GM19193 (cell line): ENCODE data around the gene PDE4D.

Experiments
- POLR2A ChIP-seq: IDR thresholded peaks from 4 replicates; pipeline ENCODE4 v1.6.1; 2011; ENCODE audit not compliant: insufficient read depth, insufficient read length; ENCODE audit errors: extremely low read depth

The PDE4D gene

DNA sequence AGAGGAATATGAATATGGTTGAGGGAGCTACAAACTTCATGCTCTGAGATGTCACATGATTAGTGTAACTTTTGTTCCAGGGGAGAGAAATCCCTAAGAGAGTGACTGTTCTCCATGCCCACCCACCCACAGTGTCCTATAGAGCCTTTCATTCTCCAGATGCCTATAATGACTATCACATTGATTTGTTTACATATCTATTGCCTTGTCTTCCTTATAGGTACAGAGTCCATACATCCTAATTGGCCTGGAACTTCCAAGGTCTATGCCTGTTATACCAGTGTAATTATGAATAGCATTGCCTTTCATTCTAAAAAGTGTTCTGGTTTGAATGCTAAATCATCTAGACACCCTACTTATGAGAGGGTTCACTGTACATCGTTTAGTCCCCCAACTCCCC lies 835.3 kb downstream of the PDE4D start:
- TF ChIP-seq POLR2A, result no peak

DNA sequence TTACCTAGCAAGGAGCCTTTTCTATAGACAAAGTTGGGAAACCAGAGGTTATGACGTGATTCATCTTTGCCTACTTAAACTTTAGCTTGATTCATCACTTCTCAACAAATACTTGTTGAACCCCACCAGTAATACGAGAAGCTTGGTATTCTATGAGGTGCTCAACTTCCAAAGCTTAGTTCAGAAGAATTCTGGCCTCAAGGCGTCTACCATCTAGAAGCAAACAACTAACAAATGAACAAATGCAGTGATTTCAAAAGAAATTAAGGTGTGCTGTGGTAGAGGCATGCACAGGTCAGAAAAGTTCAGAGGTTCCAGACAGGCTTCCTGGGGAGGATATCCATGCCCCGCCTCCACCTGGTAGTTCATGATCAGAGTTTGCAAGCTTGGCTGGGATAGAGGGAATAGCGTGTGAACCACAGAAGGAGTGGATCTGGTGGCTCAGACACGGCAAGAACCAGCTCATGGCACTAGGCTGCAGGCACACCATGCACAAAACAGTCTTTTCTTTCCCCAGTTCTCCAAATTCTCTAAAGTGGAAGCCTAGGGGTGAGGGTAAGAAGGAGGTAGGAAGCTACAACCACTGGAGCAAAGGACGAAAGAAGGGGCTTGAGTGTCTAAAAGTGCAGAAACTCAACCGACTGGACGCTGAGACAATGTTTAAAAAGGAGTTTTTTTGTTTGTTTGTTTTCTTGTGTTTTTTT lies 837.6 kb downstream of the PDE4D start:
- no peak for TF ChIP-seq POLR2A

DNA sequence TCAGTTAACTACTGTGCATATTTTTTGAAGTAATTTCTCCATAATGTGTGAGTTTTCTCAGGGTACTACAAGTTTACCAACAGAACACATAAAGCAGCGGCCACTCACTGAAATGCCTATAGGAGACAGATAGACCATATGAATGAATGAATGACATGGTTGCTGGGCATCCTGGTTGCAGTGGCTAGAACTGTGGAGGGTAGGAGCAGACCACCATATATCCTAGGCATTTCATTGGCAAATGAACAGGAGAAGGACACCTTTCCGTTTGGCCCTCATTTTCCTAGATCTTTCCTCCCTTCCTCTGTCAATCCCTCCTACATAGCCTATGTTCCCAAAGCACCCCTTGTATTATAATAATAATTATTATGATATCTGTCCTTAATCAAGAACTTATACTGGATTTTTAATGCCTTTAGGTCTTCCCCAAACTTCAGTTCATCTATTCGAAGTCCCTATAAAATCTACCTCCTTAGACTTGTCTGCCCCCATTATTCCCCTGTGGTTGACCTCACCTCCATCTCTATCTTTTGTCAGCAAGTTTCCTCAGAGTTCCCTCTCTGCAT lies 838.5 kb downstream of the PDE4D start:
- TF ChIP-seq POLR2A, result no peak

DNA sequence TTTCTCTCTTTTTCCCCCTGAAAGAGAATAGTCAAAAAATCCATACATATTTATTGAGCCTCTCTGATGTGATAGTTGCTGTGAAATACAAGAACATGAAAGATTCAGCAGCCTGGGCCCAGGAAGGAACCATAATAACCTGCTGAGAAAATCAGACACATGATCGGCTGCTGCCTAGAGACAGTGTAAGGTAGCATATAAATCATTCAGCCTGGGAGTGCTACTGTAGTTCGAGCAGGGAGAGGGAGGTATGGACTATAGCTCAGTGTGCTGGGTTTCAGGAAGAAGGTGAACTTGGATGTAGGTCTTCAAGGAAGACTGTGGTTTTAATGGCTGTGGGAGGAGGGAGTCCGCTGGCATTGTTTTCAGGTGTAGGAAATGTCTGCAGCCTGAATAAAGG lies 841.6 kb downstream of the PDE4D start:
- TF ChIP-seq POLR2A, result no peak

DNA sequence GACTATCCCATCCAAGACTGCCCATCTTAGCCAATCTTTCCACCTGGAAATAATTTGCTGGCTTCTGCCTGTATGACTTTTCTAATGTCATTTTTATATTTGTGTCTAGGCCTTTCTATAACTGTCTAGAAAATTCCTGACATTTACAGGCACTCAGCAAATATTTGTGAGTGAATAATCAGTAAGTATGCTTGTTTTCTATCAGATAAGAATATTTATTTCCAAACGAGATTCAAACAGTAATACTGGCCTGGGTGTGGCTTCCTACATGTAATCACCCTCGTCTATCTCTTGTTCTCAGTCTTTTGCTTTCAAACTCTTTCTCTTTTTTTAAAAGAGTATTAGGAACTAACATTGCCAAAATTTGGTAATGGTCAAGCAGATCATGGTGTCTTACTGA lies 844.4 kb downstream of the PDE4D start:
- no peak for TF ChIP-seq POLR2A

DNA sequence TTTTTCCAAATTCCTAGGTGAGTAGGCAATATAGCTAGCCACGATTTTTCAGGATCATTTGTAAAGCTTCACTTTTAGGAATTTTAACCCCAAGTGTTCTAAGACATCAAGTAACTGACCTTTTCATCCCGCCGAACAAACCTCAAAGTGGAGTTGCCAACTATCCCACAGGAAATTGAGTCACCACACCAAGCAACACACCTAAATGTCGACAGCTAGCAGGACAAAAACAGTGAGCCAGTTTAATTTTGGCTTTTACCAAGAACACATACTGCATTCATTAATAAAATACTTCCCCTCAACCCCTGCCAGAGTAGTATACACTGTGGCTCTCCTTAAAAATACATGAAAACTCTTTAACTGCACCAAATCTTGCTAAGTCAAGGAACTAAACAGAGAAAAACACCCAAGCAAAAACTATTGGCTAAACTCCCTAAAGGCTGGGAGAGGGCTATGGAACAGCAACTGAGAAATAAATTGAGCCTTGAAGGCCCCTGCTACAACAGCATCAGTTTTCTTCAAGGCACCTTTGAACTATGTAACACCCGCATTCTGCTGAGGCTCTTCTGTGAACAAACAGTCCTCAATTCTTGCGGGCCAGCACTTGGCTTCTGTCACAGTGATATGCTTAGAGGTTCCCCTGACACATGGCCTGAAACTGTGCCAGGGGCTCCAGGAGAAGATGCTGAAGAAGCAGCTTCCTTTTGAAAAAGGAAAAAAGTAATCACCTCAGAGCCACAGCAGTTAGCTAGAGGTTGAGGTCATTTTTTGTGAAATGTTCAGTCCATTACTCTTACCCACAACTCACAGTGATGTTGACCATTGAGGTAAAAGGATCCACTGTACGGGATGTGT lies 851.1 kb downstream of the PDE4D start:
- no peak for TF ChIP-seq POLR2A

DNA sequence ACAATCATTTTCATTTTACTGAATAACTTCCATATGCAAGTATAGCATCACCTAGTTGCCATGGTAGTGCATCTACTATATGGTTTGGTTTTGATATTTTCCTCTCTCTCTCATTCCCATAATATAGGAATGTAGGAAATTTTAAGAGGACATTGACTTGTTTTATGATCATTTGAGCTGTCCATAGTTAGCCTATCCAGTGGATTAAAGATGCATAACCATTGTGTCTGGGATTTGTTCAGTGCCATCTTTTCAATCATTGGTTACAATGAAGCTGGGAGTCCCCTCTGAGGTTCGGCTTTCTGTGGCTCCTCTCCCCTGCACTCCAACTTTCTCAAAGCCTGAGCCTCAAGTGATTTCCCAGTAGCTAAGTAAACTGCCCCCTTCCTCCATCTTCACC lies 852.2 kb downstream of the PDE4D start:
- no peak for TF ChIP-seq POLR2A

DNA sequence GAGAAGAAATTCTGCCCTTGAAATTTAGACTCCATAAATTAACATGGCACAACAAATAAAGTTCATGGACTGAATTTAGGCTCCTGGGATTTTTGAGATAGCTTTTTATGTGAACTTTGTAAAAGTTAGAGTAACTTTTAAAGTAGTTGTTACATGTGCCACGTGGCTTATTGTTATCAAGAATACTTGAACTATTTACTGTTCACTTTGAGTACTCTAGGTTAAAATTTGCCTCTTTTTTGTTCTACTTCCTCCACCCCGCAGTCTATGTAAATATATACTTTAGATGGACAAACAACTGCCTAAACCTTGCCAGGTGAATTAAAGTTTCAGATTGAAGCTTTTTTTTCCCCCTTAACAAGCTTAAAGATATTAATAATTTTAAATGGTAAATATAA lies 852.7 kb downstream of the PDE4D start:
- no peak for TF ChIP-seq POLR2A

DNA sequence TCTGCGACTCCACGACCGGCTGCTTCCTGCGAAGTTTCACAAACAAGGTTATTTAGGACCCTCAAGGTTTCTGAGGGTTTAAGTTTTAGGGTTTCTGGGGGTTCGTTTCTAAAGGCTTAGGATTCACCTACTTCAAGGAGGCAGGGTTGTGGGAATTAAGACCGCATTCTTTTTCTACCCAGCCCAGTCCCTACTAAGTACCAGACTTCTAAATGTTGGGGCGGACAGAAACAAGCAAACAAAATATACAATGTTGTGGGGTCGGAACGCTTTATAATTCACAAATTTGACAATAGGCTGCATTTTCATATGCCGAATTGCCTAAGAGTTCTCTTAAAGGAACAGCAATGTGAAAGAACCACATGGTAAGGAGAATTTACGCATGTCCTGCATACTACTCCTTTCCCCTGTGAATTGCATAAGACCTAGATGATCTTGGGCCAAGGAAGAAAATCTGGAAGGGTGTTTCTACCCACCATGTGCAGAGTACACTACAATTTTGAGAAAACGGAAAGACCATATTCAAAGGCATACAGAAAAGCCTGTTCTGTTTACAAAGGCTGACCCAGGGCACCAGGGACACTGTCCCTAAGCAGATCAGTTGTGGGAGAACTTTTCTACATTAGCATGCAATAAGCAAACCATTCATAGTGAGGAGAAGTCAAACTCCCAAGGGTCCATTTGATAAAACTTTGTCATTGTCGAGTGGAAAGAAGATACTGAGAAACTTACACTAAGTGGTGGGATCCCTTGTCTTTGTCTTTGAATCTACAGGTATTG lies 853.3 kb downstream of the PDE4D start:
- TF ChIP-seq POLR2A, result no peak

DNA sequence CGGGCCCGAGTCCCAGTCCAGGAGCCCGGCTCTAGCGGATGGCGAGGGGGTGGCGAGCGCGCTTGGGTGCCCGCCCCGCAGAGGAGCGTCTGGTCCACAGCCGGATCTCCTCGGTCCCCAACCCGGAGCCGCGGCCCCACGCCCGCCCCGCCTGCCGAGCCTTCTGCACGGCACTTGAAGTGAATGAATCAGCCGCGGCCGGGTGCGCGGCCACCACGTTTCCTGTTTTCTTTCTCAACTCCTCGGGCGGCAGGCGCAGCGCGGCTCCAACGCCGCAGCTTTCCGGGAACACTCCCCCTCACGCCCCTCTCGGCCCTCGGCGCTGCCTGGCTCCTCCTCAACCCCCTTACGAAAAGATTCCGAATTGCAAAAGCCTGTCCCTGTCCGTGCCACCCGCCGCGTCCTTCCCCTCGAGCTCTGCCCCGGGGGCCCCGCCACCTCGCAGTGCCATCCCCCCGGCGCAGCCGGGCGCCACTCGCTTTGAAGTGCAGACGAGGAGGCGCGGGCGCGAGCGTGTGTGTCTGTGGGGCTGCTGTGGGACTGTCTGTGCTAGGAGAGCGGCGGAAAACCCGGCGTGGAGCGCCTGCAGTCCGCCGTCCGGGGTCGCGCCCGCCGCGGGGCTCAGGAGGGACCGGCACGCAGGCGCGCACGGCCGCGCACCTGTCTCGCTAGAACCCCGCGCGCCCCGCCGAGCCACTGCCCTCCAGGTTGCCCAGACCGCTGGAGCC lies 854.1 kb downstream of the PDE4D start:
- no peak for TF ChIP-seq POLR2A

DNA sequence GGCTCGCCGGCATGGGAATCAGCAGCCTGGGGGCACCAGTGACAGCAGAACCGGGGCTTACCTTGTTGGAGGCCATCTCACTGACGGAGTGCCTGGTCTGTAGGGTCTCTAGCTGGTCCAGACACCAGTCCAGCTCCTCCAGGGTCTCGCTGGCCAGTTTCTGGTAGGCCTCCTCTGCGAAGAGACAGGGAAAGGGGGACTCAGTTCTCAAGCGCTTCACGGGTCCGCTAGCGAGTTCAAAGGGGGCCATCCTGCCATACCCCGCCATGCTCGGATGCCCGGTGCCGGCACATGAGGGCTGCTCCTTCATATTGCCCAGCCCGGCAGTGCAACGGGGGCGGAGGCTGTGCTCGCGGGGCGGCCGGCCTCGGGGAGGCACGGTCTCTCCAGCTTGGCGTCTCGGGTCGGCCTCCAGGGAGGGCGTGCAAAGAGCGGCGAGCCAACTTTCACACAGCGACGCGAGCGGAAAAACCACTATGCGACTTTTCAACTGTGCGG lies 854.7 kb downstream of the PDE4D start:
- no peak for TF ChIP-seq POLR2A

DNA sequence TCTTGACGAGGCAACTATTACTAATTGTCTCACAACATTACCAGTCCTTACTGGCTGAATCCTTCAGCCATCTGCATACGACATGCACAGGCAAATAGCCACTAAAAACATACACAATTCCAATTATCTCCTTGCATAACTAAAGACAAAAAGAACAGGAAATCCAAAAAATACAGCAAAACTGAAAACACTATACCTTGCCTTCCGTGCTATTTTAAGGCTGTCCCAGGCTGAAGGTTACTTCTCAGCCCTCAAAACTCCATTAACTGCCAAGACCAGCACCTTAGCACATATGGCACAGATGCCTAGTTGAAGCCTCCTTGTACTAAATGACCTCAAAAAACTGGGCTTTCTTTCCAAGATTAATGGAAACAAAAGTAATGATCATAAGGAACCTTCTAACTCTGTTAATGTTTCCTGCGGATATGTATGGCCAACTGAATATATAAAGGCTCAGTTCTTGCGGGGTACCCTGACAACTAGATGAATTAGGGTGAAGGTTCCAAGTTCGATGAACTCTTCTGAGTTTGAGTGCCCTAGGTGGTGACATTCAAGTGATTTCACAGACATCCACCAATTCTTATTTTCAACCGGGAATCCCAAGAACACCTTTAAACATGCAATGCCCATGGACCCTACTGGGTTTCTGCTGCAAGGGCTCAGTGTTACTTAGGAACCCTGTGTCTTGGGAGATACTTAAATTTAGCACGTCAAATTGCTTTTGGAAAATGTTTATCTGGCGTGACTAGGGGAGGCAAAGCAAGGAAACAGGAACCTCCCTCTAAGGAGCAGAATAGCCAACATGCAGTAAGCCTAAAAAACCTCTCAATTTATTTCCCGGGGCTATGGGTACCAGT lies 855.4 kb downstream of the PDE4D start:
- no peak for TF ChIP-seq POLR2A

DNA sequence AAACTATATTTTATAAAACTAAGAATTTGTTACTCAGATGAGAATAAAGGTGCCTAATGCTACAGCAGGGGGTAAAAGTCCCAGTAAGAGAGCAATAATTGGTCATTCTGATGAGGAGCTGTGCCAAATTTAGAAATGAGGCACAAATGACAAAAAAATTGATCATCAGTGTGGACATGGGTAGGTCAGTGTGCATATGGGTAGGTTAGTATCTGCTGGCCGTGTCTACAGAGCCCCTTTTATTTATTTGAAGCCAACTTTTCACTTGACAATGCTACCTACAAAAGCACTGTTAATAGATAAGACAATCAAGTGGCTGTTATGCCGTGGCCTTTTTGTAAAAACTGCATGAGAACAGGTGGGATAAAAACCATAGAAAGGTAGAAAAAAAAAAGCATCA lies 856.1 kb downstream of the PDE4D start:
- TF ChIP-seq POLR2A, result no peak
